DND-41 (cell line): Measurements from ENCODE around the gene TMEM184A.

Experiments
- CTCF ChIP-seq: IDR thresholded peaks from 2 replicates; pipeline ENCODE4 v1.5.1; 2012; ENCODE audit warnings: borderline replicate concordance, low read length, moderate library complexity, mild to moderate bottlenecking; ENCODE audit not compliant: poor library complexity, severe bottlenecking; ENCODE audit errors: extremely low read depth
- EZH2 ChIP-seq: IDR thresholded peaks from 3 replicates; pipeline ENCODE4 v1.6.1; 2012; ENCODE audit warnings: borderline replicate concordance, low read depth, mild to moderate bottlenecking, moderate library complexity, low read length, inconsistent platforms; ENCODE audit not compliant: severe bottlenecking

- TF ChIP-seq CTCF (no peak), EZH2 (no peak)
Observed at GRCh38 chr7:1584700-1585099, 28.7 kb upstream of the TMEM184A start.
